Astrocyte of the spinal cord (primary cell): ENCODE data around the gene SHC3.

Experiments
- DNase-seq: peaks from one replicate; pipeline ENCODE4 v3.0.0; 2011; ENCODE audit warnings: low read depth, low spot score
- H3K4me3 ChIP-seq: 2 replicates; pipeline ENCODE4 v1.5.1; 2011; ENCODE audit warnings: low read depth, mild to moderate bottlenecking, low read length, moderate library complexity
- in situ Hi-C: cut with HindIII; loops from 2 replicates; pipeline ENCODE4 v1.10.0; 2017; ENCODE audit warnings: low sequenced_read_pairs
- TF ChIP-seq, protein P1 (sequence below): IDR thresholded peaks from 2 replicates; pipeline ENCODE4 v1.5.1; 2012; ENCODE audit warnings: low read depth, mild to moderate bottlenecking, low read length, inconsistent platforms

Gene SHC3

DNA sequence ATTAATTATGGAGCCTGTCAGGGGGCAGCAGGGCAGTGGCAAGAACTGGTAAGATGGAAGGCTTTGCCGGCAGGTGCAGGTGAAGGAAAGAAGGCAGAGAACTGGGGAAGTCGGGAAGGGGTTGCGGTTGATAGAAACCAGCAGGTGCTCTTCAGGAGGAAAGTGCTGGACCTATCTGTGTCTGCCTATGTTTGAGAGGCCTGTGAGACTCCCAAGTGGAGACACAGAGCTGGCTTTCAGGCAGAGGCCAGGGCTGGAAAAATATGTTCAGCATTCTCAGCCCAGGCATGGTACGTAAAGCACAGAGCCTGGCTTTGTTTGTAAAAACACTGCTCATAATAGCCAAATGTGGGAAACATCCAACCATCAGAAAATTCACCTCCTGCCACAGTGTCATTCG is 117.8 kb downstream of the SHC3 start:
- DNase-seq = no peak
- no peak overlapping the region for H3K4me3 ChIP-seq
- TF ChIP-seq, protein P1, sequence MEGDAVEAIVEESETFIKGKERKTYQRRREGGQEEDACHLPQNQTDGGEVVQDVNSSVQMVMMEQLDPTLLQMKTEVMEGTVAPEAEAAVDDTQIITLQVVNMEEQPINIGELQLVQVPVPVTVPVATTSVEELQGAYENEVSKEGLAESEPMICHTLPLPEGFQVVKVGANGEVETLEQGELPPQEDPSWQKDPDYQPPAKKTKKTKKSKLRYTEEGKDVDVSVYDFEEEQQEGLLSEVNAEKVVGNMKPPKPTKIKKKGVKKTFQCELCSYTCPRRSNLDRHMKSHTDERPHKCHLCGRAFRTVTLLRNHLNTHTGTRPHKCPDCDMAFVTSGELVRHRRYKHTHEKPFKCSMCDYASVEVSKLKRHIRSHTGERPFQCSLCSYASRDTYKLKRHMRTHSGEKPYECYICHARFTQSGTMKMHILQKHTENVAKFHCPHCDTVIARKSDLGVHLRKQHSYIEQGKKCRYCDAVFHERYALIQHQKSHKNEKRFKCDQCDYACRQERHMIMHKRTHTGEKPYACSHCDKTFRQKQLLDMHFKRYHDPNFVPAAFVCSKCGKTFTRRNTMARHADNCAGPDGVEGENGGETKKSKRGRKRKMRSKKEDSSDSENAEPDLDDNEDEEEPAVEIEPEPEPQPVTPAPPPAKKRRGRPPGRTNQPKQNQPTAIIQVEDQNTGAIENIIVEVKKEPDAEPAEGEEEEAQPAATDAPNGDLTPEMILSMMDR = no peak
- in situ Hi-C loops = no loop called here

DNA sequence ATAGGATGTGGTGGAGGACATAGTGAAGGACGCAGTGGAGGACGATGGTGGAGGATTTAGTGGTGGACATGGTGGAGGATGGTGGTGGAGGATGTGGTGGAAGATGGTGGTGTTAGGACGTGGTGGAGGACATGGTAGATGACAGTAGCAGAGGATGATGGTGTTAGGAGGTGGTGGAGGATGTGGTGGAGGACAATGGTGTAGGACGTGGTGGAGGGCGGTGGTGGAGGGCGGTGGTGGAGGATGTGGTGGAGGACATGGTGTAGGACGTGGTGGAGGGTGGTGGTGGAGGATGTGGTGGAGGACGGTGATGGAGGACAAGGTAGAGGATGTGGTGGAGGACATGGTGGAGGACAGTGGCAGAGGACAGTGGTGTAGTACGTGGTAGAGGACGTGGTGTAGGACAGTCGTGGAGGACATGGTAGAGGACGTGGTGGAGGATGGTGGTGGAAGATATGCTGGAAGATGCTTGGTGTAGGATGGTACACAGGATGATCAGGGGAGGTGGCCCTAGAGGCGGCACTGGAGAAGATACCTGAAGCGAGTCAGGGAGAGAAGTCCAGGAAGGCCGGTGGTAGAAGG is 118.6 kb downstream of the SHC3 start:
- no peak for DNase-seq
- H3K4me3 ChIP-seq = no peak overlapping the region
- in situ Hi-C loops = no loop called here
- TF ChIP-seq, protein P1 = no peak

DNA sequence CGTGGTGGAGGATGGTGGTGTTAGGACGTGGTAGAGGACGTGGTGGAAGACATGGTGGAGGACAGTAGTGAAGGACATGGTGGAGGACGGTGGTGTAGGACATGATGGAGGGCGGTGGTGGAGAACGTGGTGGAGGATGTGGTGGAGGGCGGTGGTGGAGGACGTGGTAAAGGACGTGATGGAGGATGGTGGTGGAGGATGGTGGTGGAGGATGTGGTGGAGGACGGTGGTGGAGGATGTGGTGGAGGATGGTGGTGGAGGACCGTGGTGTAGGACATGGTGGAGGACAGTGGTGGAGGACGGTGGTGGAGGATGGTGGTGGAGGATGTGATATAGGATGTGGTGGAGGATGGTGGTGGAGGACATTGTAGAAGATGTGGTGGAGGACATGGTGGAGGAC is 119.7 kb downstream of the SHC3 start:
- TF ChIP-seq, protein P1 = no peak
- in situ Hi-C loops = no loop called here
- no peak for DNase-seq
- H3K4me3 ChIP-seq = no peak overlapping the region

DNA sequence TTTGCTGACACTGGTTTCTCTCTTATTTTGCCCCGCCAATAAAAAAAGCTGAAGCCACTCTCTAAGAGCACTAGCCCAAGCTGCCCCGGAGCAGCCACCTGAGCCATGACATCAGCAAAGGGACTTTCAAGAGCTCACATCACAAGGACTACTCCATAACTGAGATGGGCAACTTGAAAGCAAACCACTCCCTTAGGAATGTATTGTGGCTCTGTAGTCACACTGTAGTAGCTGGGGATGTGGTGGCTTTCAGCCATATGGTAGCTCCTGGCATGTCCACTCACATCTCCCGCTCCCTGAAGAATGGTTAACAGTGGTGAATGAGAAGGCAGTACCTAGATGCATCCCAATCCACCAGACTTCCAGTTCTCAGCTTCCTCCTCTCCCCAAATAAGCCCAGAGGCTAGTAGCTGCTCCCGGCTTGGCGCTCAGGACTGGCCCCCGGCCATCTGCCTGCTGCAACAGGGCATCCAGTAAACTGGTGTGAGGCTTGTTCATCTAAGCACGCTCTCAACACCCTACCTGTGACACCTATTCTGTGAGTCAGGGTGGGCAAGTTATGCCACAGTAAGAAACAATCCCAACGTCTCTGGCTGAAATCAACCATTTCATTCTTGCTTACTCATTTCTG is 123.6 kb downstream of the SHC3 start:
- in situ Hi-C loops = no loop called here
- TF ChIP-seq, protein P1 = no peak
- no peak overlapping the region for H3K4me3 ChIP-seq
- no peak for DNase-seq

DNA sequence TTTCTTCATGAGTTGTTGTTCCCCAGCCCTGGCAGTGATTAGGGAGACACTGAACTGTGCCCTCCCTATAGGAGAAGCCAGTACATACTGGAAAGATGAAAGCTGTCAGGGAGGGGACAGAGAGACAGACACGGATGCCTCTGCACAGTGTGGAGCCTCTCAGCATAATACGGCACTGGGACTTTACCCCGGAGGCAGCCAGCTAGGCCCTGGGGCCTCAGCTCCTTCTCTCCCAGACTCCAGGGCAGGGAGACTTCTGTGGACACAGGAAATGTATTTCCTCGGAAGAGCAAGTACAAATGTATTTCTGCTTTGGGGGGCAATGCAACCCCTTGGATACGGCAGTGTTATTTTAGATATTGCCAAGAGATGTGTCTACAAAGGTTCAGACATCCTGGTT is 125.3 kb downstream of the SHC3 start:
- TF ChIP-seq, protein P1 = no peak
- DNase-seq = no peak
- in situ Hi-C loops = no loop called here
- H3K4me3 ChIP-seq = no peak overlapping the region

DNA sequence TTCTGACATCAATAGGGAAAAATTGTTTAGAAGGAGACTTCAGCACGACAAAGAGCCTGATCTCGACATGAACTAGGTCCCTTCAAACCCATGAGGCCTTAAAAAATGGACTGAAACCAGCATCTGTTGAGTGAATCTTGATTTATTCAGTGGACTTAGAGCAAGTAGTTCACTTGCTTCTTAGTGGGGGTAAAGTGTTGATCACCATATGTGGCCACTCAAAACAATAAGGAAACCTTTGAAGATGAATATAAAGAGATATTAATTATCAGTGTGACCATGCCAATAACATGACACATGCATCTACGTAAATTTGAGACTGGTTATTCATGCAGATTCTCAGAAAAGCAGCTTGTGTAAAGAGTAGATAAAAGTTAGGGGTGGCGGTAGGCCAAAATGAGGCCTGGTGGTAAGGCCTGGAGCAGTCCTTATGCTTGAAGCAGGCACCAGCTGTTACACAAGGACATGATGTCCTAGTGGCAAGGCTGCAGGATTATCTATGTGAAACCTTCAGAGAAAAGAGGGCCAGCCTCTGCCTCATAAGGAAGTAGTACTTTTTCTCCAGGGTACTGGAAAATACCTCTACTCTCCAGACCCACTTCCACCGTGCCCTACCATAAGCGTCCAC is 126.0 kb downstream of the SHC3 start:
- no peak for DNase-seq
- H3K4me3 ChIP-seq = no peak overlapping the region
- TF ChIP-seq, protein P1 = no peak
- in situ Hi-C loops = no loop called here
